Measurements from ENCODE around the gene PTBP1.

DNA sequence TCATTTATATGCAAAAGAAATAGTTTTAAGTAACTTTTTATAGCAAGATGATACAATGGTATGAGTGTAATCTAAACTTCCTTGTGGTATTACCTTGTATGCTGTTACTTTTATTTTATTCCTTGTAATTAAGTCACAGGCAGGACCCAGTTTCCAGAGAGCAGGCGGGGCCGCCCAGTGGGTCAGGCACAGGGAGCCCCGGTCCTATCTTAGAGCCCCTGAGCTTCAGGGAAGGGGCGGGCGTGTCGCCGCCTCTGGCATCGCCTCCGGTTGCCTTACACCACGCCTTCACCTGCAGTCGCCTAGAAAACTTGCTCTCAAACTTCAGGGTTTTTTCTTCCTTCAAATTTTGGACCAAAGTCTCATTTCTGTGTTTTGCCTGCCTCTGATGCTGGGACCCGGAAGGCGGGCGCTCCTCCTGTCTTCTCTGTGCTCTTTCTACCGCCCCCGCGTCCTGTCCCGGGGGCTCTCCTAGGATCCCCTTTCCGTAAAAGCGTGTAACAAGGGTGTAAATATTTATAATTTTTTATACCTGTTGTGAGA lies 14.3 kb downstream of the PTBP1 start:
- TF ChIP-seq CTCF (IDR thresholded peaks at IDR 0.05): no peak
- no peak for TF ChIP-seq EZH2 (IDR thresholded peaks at IDR 0.05)

Measured in neural progenitor cell (in vitro differentiated cells).